Activated T-helper 1 cell treated with anti-CD3 and anti-CD28 coated beads, Interleukin-12 subunit alpha, Interleukin-12 subunit beta, Interleukin-2, Interleukin-4 antibody, amounts not matched to agents 30 ng/mL and 10 ng/mL and 1 ng/mL, durations not matched to agents 14 hours and 24 hours and 36 hours (primary cell): Measurements from ENCODE around the gene GPRC5B. TPM values are rescaled to one million over a fixed set of nuclear protein-coding genes. Genes with fewer than 3 reads are reported as not detected.

Source experiments
- DNase-seq: peaks from one replicate; pipeline ENCODE4 v3.0.0; 2021; ENCODE audit warnings: low spot score
- H3K27ac Mint-ChIP-seq: one replicate; pipeline ENCODE4 v1.8.0; 2021; ENCODE audit warnings: mild to moderate bottlenecking, mixed read lengths
- H3K27me3 Mint-ChIP-seq: one replicate; pipeline ENCODE4 v1.8.0; 2022; ENCODE audit warnings: mild to moderate bottlenecking, moderate library complexity, mixed read lengths; ENCODE audit not compliant: insufficient read depth
- H3K36me3 Mint-ChIP-seq: one replicate; pipeline ENCODE4 v1.8.0; 2021; ENCODE audit warnings: low read depth, mixed read lengths
- H3K4me1 Mint-ChIP-seq: one replicate; pipeline ENCODE4 v1.8.0; 2021; ENCODE audit warnings: low read depth, mixed read lengths
- H3K4me3 Mint-ChIP-seq: one replicate; pipeline ENCODE4 v1.8.0; 2021; ENCODE audit warnings: mild to moderate bottlenecking, moderate library complexity, mixed read lengths
- H3K9me3 Mint-ChIP-seq: one replicate; pipeline ENCODE4 v1.8.0; 2021; ENCODE audit warnings: mixed read lengths
- intact Hi-C: fragments of 100-400 bp; cut with micrococcal nuclease; formaldehyde crosslinking; loops from one replicate; pipeline ENCODE4 v1.15.1; 2024
- total RNA-seq: library from RNA; stranded (reverse); gene quantifications from 2 replicates; pipeline ENCODE4 v1.2.3, GENCODE V29; 2022

GPRC5B gene
- total RNA-seq, 1 donor from 2014 or later: not detected

- intact Hi-C loops: no loop called here
- H3K27ac Mint-ChIP-seq: no peak overlapping the region
- no peaks in the 10 kb centered on the region for H3K36me3 Mint-ChIP-seq
- no peak overlapping the region for H3K4me3 Mint-ChIP-seq
- no peaks in the 10 kb centered on the region for H3K27me3 Mint-ChIP-seq
- no peak for DNase-seq
- H3K4me1 Mint-ChIP-seq: no peaks in the 10 kb centered on the region
- no peaks in the 10 kb centered on the region for H3K9me3 Mint-ChIP-seq
These were observed 60.4 kb downstream of the GPRC5B start for GRCh38 chr16:19824216-19824615.

DNA sequence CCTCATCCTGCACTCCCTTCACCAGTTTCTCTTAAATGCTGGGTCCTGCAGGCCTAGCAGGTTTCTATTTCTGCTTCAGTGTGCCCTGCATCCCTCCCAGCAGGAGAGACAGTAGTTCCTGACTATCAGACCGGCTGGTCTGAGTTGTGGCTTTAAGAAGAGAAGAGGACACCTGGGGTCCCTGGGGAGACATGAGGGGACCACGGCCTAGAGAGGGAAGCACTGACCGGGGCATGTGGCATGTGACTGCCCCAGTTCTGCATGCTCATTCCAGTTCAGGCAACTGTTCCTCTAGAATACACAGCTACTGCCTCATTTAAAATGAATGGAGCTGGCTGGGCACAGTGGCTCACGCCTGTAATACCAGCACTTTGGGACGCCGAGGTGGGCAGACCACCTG lies 61.3 kb downstream of the GPRC5B start:
- Mint-ChIP-seq H3K4me3 (no peak overlapping the region), H3K4me1 (no peaks in the 10 kb centered on the region), H3K27me3 (no peaks in the 10 kb centered on the region), H3K27ac (no peak overlapping the region), H3K9me3 (no peaks in the 10 kb centered on the region), H3K36me3 (no peaks in the 10 kb centered on the region)
- intact Hi-C loops: no loop called here
- DNase-seq: no peak

DNA sequence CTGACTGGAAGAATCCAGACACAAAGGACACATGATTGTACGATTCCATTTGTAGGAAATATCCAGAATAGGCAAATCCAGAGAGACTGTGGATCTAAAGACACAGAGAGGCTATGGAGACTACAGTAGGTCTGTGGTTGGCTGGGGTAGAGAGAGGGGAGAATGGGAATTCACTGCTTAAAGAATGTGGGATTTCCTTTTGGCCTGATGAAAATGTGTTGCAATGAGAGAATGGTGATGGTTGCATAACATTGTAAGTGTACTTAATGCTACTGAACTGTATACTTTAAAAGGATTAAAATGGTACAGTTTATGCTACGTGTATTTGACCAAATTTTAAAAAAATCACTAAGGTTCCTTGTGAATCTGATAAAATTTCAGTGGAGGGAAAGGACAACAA lies 62.1 kb downstream of the GPRC5B start:
- H3K27ac Mint-ChIP-seq: no peak overlapping the region
- intact Hi-C loops: no loop called here
- DNase-seq: no peak
- no peaks in the 10 kb centered on the region for H3K27me3 Mint-ChIP-seq
- no peaks in the 10 kb centered on the region for H3K4me1 Mint-ChIP-seq
- no peaks in the 10 kb centered on the region for H3K36me3 Mint-ChIP-seq
- no peak overlapping the region for H3K4me3 Mint-ChIP-seq
- no peaks in the 10 kb centered on the region for H3K9me3 Mint-ChIP-seq

DNA sequence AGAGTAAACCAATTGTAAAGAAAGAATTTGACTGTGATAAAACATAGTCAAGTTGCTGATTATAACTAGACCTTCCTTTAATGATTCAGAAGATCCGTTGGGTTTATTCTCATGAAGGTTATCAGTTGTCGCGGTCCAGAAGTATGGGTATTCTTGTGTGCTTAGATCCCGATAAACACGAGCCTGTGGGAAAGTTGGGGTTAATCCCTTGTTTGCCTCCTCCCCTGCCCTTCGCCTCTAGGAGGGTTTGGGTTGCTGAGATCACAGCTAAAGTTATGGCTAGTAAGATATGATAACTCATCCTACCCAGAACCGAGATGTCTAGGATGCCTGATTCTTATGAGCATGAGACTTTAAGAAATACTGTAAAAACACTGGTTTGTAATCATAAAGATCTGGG lies 66.8 kb downstream of the GPRC5B start:
- Mint-ChIP-seq H3K27me3 (peaks cover 5% of the 10 kb centered on the region), H3K27ac (no peak overlapping the region), H3K4me3 (no peak overlapping the region), H3K36me3 (no peaks in the 10 kb centered on the region), H3K9me3 (peaks cover 4% of the 10 kb centered on the region), H3K4me1 (no peaks in the 10 kb centered on the region)
- DNase-seq: no peak
- intact Hi-C loops: no loop called here

DNA sequence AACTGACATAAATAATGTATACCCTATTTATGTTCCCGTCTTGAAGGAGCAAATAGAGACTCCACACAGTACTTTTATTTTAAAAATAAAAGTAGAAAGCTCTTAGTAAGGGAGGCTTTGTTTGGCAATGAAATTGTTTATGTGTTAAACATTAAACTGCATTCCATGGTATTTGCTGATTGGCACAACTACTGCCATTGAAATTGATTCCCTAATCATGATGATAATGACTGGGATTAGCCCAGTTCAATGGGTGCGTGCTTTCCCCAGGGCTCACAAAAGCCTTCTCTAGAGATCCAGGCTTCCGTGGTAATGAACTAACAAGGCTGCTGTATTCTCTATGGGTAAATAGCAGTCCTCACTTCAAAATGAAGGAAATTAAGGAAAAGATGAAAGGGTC lies 67.5 kb downstream of the GPRC5B start:
- H3K4me3 Mint-ChIP-seq: no peak overlapping the region
- H3K27me3 Mint-ChIP-seq: peaks cover 5% of the 10 kb centered on the region
- intact Hi-C loops: no loop called here
- H3K27ac Mint-ChIP-seq: no peak overlapping the region
- H3K36me3 Mint-ChIP-seq: no peaks in the 10 kb centered on the region
- H3K9me3 Mint-ChIP-seq: peaks cover 4% of the 10 kb centered on the region
- no peak for DNase-seq
- H3K4me1 Mint-ChIP-seq: no peaks in the 10 kb centered on the region

DNA sequence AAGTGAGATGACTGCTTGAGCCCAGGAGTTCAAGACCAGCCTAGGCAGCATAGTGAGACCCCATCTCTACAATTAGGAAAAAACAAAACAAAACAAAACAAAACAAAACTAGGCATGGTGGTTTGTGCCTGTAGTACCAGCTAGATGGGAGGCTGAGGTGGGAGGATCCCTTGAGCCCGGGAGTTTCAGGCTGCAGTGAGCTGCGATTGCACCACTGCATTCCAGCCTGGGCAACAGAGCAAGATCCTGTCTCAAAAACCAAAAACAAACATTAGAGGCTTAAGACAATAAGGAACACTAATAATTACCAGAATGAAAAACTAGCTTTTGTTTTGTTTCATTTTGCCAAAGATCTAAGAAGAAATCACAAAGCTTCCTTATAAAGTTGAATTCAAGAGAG lies 69.2 kb downstream of the GPRC5B start:
- Mint-ChIP-seq H3K27me3 (peaks cover 6% of the 10 kb centered on the region), H3K4me1 (no peaks in the 10 kb centered on the region), H3K9me3 (peaks cover 4% of the 10 kb centered on the region), H3K27ac (no peak overlapping the region), H3K36me3 (no peaks in the 10 kb centered on the region), H3K4me3 (no peak overlapping the region)
- intact Hi-C loops: no loop called here
- DNase-seq: no peak

GRCh38 chr16:19812986-19813385 lies 71.7 kb downstream of the GPRC5B start:
- intact Hi-C loops: no loop called here
- H3K36me3 Mint-ChIP-seq: no peaks in the 10 kb centered on the region
- H3K4me1 Mint-ChIP-seq: peaks cover 12% of the 10 kb centered on the region

GRCh38 chr16:19810817-19811731 lies 73.6 kb downstream of the GPRC5B start:
- Mint-ChIP-seq H3K4me1 (peaks cover 12% of the 10 kb centered on the region), H3K36me3 (no peaks in the 10 kb centered on the region), H3K27ac (no peak overlapping the region), H3K4me3 (no peak overlapping the region), H3K9me3 (peaks cover 11% of the 10 kb centered on the region), H3K27me3 (peaks cover 3% of the 10 kb centered on the region)
- intact Hi-C loops: no loop called here
- DNase-seq: no peak

More at GRCh38 chr16:19812986-19813385, 71.7 kb downstream of the GPRC5B start:
- Mint-ChIP-seq H3K9me3 (peaks cover 4% of the 10 kb centered on the region), H3K27ac (no peak overlapping the region), H3K4me3 (no peak overlapping the region), H3K27me3 (peaks cover 6% of the 10 kb centered on the region)
- no peak for DNase-seq

GRCh38 chr16:19809693-19810092 lies 75.0 kb downstream of the GPRC5B start:
- H3K4me1 Mint-ChIP-seq: peaks cover 21% of the 10 kb centered on the region
- intact Hi-C loops: no loop called here
- peaks cover 7% of the 10 kb centered on the region for H3K36me3 Mint-ChIP-seq
- no peak for DNase-seq
- H3K27ac Mint-ChIP-seq: no peak overlapping the region
- peaks cover 3% of the 10 kb centered on the region for H3K27me3 Mint-ChIP-seq
- no peak overlapping the region for H3K4me3 Mint-ChIP-seq
- H3K9me3 Mint-ChIP-seq: peaks cover 23% of the 10 kb centered on the region

- Mint-ChIP-seq H3K36me3 (peaks cover 7% of the 10 kb centered on the region), H3K9me3 (peaks cover 23% of the 10 kb centered on the region), H3K27ac (no peak overlapping the region), H3K27me3 (peaks cover 2% of the 10 kb centered on the region), H3K4me1 (peaks cover 25% of the 10 kb centered on the region), H3K4me3 (no peak overlapping the region)
- intact Hi-C loops: no loop called here
- DNase-seq: no peak
These were observed 75.5 kb downstream of the GPRC5B start for GRCh38 chr16:19809121-19809635.

GRCh38 chr16:19808061-19808641 lies 76.5 kb downstream of the GPRC5B start:
- Mint-ChIP-seq H3K27ac (no peak overlapping the region), H3K4me1 (peaks cover 25% of the 10 kb centered on the region), H3K36me3 (peaks cover 7% of the 10 kb centered on the region), H3K4me3 (no peak overlapping the region), H3K27me3 (peaks cover 2% of the 10 kb centered on the region), H3K9me3 (peaks cover 23% of the 10 kb centered on the region)
- no peak for DNase-seq
- intact Hi-C loops: no loop called here
